ENCODE measurements around the gene PGR.
A peak's percentile ranks its signal among the peaks of the same experiment; 100 is the strongest.
"Not testable (repeated sequence)": the region's sequence is repeated elsewhere in the genome, so short reads cannot be mapped to it uniquely, and the experiment has no call there.

The PGR gene

GRCh38 chr11:101063706-101064105 lies 65.9 kb downstream of the PGR start:
- DNase-seq, result no peak

DNA sequence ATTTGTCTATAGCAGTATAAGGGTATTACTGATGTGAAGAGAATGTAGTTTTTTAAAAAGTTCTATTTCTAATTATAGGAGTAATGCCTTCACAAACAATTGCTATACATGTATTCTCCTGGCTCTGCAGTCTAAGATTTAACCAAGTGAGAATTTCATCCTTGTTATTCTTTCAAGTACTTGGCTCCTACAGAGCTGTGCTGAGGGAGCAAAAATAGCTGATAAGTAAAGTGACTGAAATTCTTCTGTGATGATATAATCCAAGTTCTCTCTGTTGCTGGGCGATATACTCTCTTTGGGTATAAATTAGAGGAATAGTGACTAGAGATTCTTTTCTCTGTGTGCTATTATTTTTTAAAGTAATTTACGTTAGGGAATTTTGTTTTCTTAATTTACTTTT lies 68.0 kb downstream of the PGR start:
- DNase-seq, result no peak

- no peak for DNase-seq
Observed at GRCh38 chr11:101059331-101059730, 70.3 kb downstream of the PGR start.

DNA sequence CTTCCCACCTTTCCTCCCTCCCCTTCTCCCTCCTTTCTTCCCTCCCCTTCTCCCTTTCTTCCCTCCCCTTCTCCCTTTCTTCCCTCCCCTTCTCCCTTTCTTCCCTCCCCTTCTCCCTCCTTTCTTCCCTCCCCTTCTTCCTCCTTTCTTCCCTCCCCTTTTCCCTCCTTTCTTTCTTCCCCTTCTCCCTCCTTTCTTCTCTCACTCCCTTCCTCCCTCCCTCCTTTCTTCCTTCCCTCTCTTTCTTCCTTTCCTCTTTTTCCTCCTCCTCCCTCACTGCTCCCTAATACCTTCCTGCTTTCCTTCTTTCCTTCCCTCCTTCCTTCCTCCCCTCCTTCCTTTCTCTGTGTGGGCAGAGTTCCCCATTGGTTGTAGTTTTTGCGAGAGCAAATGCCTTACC lies 76.1 kb downstream of the PGR start:
- DNase-seq, result no peak

DNA sequence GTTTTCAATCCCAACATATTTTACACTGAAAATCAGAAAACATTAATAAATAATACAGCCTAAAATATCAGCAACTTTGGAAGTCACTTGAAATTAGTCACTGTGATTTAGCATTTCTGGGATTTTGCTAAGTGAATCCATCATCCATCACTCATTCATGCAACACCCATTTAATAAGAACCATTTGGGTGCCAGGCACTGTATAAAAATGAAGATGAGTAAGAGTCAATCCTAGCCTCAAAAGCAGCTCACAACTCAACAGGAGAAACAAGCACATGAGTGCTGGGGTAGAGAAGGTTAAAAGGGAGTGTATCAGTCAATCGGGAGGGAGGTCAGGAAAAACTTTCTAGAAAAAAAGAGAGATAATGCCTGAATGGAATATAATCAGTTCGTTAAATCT lies 77.9 kb downstream of the PGR start:
- DNase-seq, result no peak

DNA sequence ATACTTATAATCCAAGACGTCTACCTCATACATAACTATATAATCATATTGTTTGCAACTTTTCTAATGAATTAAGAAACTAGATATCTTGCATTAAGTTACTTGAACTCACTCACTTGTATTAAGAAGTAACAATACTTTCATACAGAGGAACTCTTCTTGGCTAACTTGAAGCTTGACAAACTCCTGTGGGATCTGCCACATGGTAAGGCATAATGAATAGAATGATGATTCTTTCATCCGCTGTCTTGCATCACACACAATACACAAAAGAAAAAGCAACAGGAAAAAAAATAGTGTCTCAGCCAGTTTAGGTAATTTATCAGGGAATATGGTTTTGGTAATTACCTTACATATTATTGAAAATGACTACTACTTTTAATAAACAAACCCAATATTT lies 79.8 kb downstream of the PGR start:
- DNase-seq, result no peak

DNA sequence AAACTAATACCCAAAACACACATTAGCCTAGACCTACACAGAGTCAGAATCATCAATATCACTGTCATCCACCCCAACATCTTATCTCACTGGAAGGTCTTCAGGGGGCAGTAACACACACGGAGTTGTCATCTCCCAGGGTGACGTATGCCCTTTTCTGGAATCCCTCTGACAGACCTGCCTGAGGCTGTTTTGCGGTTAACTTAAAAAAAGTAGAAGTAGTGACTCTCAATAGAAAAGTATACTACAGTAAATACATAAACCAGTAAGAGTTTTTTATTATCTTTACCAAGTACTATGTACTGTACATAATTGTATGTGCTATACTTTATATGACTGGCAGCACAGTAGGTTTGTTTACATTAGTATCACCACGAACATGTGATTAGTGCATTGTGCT lies 80.5 kb downstream of the PGR start:
- no peak for DNase-seq

DNA sequence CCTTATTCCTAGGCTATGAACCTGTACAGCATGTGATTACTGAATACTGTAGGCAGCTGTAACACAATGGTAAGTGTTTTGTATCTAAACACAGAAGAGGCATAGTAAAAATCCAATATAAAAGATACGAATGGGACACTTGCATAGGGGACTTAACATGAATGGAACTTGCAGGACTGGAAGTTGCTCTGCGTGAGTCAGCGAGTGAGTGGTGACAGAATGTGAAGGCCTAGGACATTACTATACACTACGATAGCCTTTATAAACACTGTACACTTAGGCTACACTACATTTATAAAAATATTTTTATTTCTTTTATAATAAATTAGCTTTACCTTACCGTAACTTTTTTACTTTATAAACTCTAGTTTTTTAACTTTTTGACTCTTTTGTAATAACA lies 81.1 kb downstream of the PGR start:
- DNase-seq, result no peak

DNA sequence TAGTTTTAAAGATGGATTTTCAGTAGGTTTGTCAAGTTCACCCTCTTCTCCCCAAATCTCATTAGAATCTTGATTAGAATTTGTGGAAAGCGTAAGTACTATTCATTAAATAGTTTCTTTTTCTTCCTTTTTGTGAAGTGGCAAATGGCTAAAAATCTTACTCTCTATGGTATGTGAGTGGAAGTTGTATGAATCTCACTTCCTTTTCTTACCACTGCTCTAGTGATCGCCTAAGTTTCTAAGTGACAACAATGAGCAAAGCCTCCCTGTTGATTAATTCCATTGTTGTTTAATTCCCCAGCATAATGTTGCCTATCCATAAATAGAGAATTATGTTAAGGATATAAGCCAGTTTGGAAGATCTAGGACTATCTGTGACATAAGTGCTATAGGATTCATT lies 82.7 kb downstream of the PGR start:
- no peak for DNase-seq

DNA sequence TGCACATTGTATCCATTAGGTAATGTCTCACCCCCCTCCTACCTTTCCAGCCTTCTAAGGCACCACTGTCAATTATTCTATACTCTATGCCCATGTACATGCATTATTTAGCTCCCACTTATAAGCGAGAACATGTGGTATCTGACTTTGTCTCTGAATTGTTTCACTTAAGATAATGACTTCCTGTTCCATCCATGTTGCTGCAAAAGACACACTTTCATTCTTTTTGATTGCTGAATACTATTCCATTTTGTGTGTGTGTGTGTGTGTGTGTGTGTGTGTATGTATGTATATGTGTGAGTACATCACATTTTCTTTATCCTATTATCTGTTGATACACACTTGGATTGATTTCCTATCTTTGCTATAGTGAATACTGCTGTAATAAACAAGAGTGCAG lies 84.2 kb downstream of the PGR start:
- DNase-seq, result no peak

GRCh38 chr11:101043940-101044339 lies 85.7 kb downstream of the PGR start:
- DNase-seq, result no peak

DNA sequence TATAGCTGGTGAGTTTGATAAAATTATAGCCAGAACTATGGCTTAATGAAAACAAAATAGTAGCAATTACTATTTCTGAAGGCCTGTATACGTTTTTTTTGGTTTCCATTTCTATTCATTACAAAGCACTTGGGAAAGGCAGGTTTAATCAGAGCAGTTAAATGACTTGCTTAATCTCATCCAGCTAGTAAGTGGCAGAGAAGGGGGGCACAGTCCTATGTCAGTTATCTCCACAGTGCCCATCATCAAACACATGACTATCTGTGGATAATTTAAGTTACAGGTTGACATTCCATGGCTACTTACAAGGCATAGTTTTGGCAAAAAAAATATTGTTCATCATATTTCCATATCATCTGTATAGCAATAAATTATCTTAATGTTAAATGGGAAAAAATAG lies 93.7 kb downstream of the PGR start:
- DNase-seq, result no peak

- peak; percentile 38 for DNase-seq
Observed at GRCh38 chr11:101034076-101034475, 95.5 kb downstream of the PGR start.

- DNase-seq, result no peak
Observed at GRCh38 chr11:101032991-101033390, 96.6 kb downstream of the PGR start.

DNA sequence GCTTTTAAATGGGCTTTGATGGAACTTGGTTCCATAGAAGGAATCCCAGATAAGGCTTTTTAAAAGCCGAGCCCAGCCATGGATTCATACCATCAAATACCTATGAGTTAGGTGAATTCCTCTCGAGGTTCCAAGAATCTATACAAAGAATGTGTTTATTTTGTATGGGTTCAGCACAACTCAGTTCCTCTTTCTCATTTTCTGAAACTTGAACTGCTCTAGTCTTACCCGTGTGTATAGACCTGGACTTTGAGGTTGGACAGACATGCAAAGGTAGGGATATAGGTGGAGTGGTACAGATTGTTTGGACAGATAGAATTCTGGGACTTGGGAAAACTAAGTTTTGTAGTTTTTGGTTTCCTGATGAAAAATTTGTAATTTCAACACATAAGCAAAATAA lies 97.9 kb downstream of the PGR start:
- DNase-seq, result no peak

DNA sequence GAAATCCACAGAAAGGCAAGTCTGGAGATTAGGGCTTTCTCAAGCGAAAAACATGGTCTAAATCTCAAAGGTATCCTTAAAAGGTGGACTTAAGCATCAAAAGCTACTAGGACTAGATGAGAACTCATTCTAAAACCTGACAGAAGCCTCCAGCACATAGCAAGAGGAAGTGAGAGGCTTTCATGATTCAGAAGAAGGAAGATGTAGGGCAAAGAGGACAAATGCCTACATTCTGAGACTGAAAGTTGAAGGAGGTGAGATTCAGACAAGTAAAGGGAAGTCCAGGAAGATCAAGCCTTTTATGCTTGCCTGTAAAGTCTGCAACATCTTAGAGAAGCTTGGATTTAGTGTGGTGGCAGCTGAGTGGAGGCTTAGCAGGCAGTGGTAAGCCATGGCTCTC lies 98.9 kb downstream of the PGR start:
- DNase-seq, result no peak

DNA sequence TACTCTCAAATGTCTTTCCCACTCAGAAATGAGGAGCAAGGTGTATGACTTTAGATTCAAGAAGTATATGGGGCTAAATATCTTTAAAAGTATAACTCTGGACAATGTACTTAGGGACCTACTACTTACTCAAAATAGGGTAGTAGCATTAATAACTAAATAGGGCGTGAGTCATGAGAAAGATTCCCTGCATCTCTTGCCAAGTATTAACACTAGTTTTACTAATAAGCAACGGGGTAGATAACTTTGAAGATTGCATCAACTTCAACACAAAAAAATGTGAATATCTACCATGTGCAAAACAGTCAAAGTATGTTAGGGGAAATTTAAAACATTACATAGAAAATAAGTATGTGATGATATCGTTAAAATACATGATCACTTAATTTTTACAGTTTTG lies 99.6 kb downstream of the PGR start:
- DNase-seq, result no peak

DNA sequence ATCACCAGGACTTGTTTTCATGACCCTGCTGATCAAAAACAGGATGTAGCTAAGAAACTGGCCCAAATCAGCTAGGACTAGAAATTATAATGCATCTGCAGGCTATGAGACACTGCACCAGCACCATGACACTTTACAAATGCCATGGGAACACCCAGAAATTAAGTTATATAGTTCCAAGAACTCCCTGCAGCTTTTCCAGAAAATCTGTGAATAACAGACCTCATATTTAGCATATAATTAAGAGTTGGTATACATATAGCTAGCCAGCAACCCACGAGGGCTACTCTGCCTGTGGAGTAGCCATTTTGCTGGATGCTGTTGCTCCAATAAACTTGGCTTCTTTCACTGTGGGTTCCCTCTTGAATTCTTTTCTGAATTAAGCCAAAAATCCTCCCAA lies 101.0 kb downstream of the PGR start:
- no peak for DNase-seq

GRCh38 chr11:101022256-101022655 lies 107.4 kb downstream of the PGR start:
- no peak for DNase-seq

DNA sequence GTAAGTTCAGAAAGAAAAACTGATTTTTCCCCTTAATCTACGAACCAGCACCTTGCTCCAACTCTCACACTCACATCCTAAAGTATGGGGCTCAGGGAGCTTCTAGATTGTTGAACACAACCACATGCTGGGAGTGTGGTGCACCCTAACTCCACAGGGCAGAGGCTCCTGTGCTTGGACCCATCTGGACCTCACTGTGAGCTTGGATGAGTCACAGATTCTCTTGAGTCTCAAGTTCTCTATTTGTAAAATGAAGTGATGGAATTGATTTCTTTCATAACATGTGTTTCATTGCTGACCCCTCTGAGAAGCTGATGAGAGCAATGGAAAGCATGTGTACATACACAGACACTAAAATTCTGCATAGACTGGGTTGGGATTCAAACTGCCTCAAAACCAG lies 109.7 kb downstream of the PGR start:
- no peak for DNase-seq

- no peak for DNase-seq
Observed at GRCh38 chr11:101014600-101015285, 114.9 kb downstream of the PGR start.

DNA sequence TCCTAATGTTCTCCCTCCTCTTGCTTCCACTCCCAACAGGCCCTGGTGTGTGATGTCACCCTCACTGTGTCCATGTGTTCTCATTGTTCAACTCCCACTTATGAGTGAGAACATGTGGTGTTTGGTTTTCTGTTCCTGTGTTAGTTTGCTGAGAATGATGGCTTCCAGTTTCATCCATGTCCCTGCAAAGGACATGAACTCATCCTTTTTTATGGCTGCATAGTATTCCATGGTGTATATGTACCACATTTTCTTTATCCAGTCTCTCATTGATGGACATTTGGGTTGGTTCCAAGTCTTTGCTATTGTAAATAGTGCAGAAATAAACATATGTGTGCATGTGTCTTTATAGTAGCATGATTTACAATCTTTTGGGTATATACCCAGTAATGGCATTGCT lies 115.9 kb downstream of the PGR start:
- not testable (repeated sequence) for DNase-seq

- DNase-seq, result no peak
Observed at GRCh38 chr11:101011881-101012280, 117.7 kb downstream of the PGR start.

DNA sequence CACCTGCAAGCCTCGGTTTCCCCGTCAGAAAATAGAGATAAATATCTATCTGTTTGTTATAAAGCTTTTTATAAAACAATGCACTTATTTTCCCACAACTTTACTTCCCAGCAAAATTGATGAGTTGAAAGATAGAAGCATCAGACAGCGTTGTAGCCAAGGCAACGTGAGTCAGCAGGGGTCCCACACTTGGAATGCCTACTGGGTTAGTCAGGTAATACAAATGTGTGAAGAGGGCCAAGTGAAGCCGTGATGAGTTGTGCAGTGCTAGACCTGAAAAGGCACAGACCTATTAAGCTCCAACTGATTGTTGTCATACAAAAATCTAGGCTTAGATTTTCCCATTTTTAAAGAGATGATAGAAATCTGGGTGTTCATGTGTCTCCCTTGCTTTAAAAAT lies 118.7 kb downstream of the PGR start:
- no peak for DNase-seq

- no peak for DNase-seq
Observed at GRCh38 chr11:101009690-101010055, 119.9 kb downstream of the PGR start.
